CD4-positive, alpha-beta T cell treated with Interleukin-15 for 1 hour (primary cell): ENCODE data around the gene DDAH1.
A peak's percentile ranks its signal among the peaks of the same experiment; 100 is the strongest.

Source experiments
- DNase-seq: peaks from one replicate; pipeline ENCODE4 v3.0.0-alpha.2; 2020

Gene DDAH1

DNA sequence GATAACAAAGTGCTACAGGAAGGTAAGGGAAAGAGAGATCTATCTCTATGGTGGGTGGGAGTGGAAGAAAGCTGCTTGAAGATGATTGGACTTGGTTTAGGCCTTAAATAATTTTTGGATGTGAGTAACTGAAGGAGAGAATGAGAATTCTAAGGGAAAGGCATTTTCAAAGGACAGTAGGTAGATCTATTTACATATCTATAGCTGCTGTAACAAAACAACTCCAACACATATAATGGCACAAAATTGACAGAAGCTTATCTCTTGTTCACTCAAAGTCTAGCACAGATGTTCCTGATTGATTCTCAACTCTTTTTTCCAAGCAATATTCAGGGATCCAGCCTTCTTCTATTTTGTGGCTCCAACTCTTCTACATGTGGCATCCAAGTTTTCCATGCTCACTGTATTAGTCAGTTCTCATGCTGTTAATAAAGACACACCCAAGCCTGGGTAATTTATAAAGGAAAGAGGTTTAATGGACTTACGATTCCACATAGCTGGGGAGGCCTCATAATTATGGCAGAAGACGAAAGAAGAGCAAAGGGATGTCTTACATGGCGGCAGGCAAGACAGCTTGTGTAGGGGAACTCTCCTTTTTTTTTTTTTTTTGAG, 3.1 kb upstream of the DDAH1 start:
- no peak for DNase-seq

DNA sequence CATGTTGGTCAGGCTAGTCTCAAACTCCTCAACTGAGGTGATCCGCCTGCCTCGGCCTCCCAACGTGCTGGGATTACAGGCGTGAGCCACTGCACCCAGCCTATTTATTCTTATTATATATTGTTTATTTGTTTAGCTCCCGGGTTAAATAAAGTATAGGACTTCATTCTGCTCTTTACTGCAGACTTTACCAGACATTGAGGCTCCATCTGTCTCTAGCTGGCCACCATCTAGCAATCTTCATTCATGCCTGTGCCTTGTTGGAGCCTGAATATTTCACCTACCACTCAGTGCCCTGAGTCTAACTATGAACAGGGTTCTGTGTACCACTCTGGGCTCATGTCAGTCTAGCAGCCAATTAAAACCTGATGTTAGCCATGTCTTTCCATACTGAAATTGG, 2.1 kb upstream of the DDAH1 start:
- no peak for DNase-seq

- no peak for DNase-seq
Observed at GRCh38 chr1:85465786-85466134, 801 bp upstream of the DDAH1 start.

GRCh38 chr1:85464497-85465098, 361 bp downstream of the DDAH1 start:
- peak; percentile 16 for DNase-seq

GRCh38 chr1:85463731-85464496, 1.0 kb downstream of the DDAH1 start:
- no peak for DNase-seq

- no peak for DNase-seq
Observed at GRCh38 chr1:85462931-85463649, 1.9 kb downstream of the DDAH1 start.

GRCh38 chr1:85461216-85461918, 3.6 kb downstream of the DDAH1 start:
- DNase-seq, result no peak

- DNase-seq, result no peak
Observed at GRCh38 chr1:85460555-85461088, 4.3 kb downstream of the DDAH1 start.

DNA sequence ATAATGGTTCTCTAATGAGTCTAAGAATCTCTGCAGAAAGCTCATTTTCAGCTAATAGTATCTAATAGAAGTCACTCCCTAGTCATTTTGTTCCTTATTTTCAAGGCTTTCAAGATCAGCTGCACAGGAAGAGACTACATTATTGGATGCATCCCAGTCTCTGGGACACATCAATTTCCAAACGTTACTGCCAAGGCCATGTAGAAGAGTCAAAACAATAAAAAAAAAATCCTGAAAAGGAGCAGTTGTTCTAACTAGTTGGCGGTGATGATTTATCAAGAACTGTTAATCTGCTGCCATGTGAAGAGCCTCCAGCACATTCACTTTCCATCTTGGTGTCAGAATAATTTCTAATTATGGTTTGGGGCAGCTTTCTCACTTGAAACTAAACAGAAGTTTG, 5.7 kb downstream of the DDAH1 start:
- DNase-seq, result no peak

DNA sequence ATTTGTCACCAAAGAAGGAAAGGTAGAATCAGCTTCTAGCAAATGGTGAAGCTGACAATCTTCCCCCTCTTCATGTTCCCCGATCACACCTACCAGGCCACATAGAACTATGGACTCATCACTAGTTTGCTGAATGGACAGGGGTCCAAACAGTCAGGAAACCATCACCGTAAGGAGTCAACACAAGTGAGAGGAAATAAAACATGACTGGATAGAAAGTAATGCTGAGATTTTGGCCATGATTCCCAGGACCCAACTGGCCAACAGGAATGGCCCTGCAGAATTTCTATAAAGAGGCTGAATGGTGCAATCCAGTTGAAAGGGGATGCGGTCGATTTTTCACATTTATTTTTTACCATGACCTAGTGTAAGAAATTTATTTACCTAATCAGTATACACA, 10.7 kb downstream of the DDAH1 start:
- no peak for DNase-seq

DNA sequence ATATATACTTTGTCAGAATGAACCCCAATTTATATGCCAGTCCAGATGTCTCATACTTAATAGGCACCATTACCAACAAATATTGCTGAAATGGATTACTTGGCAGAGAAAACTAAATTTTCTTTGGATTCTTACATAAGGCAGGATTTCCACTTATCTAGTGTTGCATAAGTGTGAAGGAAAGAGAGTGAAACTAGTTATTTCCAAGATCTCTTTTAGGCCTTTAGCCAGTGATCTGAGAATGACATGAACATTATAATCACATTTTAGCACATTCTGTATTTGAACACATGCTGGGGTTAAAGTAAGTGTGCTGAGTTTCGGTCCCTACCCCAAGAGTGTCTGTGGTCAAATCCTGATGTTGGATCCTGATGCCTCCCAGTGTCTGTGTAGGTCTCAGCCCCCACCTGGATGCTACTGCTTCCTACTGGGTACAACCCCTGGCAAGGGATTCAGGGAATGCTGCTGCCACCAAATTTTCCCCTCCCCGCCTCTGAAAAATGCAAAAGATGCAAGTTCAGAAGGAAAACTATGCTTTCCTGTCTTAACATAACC, 11.2 kb downstream of the DDAH1 start:
- no peak for DNase-seq

- no peak for DNase-seq
Observed at GRCh38 chr1:85452948-85453347, 12.0 kb downstream of the DDAH1 start.

GRCh38 chr1:85451236-85451830, 13.6 kb downstream of the DDAH1 start:
- DNase-seq, result no peak

DNA sequence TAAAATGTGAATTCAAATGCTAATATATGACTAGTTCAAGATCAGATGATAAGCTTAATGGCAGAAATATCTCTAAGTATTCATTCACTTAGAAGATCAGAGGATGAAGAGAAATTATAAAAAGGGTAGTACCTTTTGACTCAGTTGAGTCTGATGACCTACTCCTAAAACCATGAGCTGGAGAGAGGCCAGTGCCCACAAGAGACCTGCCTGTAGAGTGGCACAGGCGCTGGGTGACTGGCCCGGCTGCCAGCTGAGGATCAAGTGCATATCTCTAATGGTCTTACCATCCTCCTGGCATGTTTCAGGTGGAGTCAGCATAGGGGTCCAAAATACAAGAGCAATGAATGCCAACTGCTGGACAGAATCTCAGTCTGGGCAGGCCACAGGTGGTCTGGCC, 14.1 kb downstream of the DDAH1 start:
- no peak for DNase-seq

GRCh38 chr1:85449356-85449755, 15.6 kb downstream of the DDAH1 start:
- DNase-seq, result no peak

DNA sequence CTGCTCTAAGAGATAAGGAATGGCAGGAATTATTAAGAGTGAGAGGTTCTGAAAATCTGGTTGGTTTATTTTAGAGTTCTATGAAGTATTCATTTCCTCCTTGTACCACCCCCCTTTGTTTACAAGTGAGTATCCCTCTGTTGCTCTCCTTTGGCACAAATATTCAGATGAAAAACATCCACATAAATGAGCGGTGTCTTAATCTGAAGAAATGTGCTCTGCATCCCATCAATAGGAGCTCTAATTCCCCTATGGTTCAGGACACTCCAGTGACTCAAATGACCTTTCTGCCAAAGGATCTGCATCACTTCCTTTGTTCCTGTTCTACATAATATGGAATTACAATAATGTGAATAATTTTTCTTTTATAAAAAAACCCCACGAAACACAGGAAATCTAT, 16.6 kb downstream of the DDAH1 start:
- no peak for DNase-seq

DNA sequence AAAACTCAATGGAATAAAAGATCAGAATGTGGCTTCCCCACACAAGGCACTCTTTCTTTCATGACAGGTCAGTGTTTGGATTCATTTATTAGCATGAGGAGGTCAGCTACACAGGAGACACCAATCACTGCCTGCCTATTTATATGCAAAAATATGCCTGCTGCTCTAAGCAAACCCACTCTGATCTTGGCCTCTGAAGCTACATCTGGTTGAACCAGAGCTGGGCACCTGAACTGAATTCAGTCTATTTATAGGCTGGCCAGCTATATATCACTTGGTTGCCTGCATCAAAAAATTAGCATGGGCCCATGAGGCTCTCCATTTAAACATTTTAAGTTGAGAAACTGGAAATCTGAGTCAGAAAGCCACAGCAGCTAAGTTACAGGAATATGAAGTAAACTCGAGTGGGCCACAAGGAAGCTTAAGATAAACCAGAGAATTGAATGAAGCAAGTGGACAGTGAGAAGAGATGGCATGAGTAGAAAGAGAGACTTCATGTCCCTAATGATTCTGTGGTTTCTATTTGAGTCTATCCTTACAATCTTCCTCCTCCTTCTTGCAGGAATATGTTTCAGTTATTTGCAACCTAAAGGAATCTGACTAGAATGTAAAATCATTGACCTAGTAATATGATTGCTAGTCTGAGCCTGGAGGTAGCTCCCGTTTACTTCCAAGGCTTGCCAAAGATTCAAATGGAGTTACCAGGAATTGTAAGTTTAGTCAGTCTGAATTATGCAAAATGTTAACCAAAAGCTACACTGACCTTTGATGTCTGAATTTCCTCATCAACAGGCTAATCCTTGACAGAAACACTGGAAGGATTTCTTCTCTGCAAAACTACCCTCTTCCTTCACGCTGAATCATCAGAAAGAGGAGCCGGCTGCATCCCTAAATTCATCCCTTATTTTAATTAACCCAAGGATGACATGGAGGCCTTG, 17.7 kb downstream of the DDAH1 start:
- no peak for DNase-seq

DNA sequence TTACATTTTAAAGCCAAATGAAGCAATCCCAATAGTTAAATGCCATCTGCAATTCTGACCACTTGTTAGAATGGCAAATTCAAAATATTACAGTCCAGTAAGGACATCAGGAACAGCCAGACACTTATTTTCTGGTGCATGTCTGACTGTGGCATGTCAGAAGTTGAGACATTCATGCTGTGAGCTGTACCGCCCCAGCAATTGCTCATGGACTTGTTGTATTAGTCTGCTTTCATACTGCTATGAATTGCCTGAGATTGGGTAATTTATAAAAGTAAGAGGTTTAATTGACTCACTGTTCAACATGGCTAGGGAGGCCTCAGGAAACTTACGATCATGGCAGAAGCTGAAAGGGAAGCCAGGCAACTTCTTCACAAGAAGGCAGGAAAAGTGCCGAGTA, 19.1 kb downstream of the DDAH1 start:
- no peak for DNase-seq

DNA sequence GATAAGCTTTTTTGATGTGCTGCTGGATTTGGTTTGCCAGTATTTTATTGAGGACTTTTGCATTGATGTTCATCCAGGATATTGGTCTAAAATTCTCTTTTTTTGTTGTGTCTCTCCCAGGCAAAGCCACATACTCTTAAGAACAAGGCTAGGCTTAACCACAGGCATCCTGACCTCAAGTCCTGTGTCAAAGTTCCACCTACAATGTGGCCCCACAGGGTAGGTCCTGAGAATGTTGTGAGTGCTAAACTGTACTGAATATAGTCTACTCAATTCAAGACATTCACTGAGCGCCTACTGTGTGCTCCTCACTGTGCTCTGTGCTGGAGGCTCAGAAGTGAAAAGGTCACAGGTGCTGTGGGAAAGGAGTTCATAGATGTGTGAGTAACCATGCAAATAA, 20.6 kb downstream of the DDAH1 start:
- DNase-seq, result no peak

- DNase-seq, result no peak
Observed at GRCh38 chr1:85440612-85441011, 24.3 kb downstream of the DDAH1 start.

DNA sequence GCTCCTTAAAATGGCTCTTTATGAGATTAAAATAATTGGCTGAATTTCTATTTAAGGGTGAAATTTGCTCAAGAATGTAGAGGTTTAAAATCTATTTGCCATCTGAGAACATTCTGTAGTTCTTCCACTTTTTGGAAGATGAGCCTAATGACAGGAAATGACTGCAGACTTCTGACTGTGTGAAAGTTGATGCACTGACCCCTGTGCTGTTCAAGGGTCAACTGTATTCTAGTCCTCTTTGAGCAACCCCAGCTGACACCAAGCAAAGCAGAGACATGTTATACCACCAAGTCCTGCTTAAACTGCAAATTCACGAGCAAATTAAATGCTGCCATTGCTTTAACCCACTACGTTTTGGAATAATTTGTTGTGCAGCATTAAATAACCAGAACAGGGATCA, 26.6 kb downstream of the DDAH1 start:
- DNase-seq, result no peak
